AG04449 (cell line): ENCODE results near the gene NOL8.
A peak's percentile ranks its signal among the peaks of the same experiment; 100 is the strongest.

Experiments
- CTCF ChIA-PET: fragments of 350-600 bp; formaldehyde crosslinking; extraction: SDS; loops from one replicate; lab custom pipeline; 2021; ENCODE audit warnings: antibody characterized with exemption; lab: Yijun Ruan, JAX
- POLR2A ChIA-PET: fragments of 400-600, 350-600 bp; formaldehyde crosslinking; extraction: SDS; loops from one replicate; lab custom pipeline; 2020; ENCODE audit warnings: antibody characterized with exemption, inconsistent platforms; lab: Yijun Ruan, JAX
- DNase-seq: peaks from one replicate; pipeline ENCODE4 v3.0.0-alpha.2; 2010; ENCODE audit warnings: low read depth, low spot score
- H3K4me3 ChIP-seq: 2 replicates; pipeline ENCODE4 v1.5.1; 2011; ENCODE audit warnings: low read depth, mild to moderate bottlenecking, control low read depth, low read length
- TF ChIP-seq, protein P1 (sequence below): IDR thresholded peaks from one replicate; pipeline ENCODE4 v1.5.1; 2011; ENCODE audit warnings: mild to moderate bottlenecking, moderate library complexity, low read length, control low read depth, inconsistent platforms; ENCODE audit not compliant: insufficient read depth; ENCODE audit errors: missing control alignments

Gene NOL8

GRCh38 chr9:92325269-92325990 lies at the start of gene NOL8, which contains the start of gene CENPP:
Gene NOL8 (minus strand): TSS chr9:92325350. CDS start chr9:92324161, 1,189 bp downstream.
Gene CENPP (plus strand): TSS chr9:92325953.
- TF ChIP-seq, protein P1, sequence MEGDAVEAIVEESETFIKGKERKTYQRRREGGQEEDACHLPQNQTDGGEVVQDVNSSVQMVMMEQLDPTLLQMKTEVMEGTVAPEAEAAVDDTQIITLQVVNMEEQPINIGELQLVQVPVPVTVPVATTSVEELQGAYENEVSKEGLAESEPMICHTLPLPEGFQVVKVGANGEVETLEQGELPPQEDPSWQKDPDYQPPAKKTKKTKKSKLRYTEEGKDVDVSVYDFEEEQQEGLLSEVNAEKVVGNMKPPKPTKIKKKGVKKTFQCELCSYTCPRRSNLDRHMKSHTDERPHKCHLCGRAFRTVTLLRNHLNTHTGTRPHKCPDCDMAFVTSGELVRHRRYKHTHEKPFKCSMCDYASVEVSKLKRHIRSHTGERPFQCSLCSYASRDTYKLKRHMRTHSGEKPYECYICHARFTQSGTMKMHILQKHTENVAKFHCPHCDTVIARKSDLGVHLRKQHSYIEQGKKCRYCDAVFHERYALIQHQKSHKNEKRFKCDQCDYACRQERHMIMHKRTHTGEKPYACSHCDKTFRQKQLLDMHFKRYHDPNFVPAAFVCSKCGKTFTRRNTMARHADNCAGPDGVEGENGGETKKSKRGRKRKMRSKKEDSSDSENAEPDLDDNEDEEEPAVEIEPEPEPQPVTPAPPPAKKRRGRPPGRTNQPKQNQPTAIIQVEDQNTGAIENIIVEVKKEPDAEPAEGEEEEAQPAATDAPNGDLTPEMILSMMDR, result no peak
- ChIA-PET CTCF (interaction anchor here (0.8 to 12.2 kb wide), 9 partner anchors 18 to 466 kb away, joined by 3 to 120 read pairs (median 3); no protein-coding TSS in a partner anchor), POLR2A (interaction anchor here (0.7 to 1.1 kb wide), 4 partner anchors 9 to 282 kb away, joined by 3 read pairs; no protein-coding TSS in a partner anchor)
- peak; percentile 38 for DNase-seq
- peak within 1 kb of the TSS; percentile 90 for H3K4me3 ChIP-seq

DNA sequence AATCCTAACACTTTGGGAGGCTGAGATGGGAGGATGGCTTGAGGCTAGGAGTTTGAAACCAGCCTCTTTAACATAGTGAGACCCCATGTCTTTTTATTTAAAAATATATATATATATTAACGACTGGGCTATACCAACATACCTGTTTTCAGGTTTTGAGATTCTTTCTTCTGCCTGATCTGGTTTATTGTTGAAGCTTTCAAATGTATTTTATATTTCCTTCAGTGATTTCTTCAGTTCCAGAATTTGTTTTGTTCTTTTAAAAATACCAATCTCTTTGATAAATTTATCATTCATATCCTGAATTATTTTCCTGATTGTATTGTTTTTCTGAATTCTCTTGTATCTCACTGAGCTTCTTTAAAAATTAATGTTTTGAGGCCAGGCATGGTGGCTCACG lies 48.0 kb upstream of the NOL8 start:
- POLR2A ChIA-PET, result no interaction called here
- H3K4me3 ChIP-seq, result no peak overlapping the region
- TF ChIP-seq, protein P1, result no peak
- no peak for DNase-seq
- CTCF ChIA-PET, result no interaction called here

GRCh38 chr9:92369075-92369474 lies 43.9 kb upstream of the NOL8 start:
- DNase-seq, result no peak
- ChIA-PET POLR2A (interaction anchor here (0.6 kb wide), 1 partner anchor 156 kb away, joined by 3 read pairs; no protein-coding TSS in a partner anchor), CTCF (interaction anchor here (1.2 kb wide), 2 partner anchors 8 to 40 kb away, joined by 3 to 4 read pairs; no protein-coding TSS in a partner anchor)

DNA sequence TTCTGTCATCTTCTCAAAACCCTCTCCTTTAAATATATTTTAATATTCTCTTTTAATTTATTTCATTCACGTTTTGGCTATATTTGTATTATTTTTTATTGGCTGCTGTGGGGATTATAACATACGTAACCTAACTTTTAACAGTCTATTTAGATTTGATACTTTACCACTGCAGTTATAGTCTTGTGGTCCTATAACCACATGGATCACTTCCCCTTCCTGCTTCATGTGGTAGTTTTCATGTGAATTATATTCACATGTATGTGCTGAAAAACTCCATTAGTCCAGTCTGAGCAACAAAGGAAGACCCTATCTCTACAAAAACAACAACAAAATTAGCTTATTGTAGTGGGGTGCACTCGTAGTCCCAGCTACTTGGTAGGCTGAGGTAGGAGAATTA lies 34.9 kb upstream of the NOL8 start:
- DNase-seq, result no peak
- CTCF ChIA-PET, result interaction anchor here (1.2 kb wide), 1 partner anchor 9 kb away, joined by 3 read pairs; no protein-coding TSS in a partner anchor
- POLR2A ChIA-PET, result no interaction called here
- TF ChIP-seq, protein P1, result no peak
- H3K4me3 ChIP-seq, result no peak overlapping the region

More at GRCh38 chr9:92369075-92369474, 43.9 kb upstream of the NOL8 start:
- TF ChIP-seq, protein P1, result no peak
- H3K4me3 ChIP-seq, result no peak overlapping the region

- DNase-seq, result no peak
- CTCF ChIA-PET, result no interaction called here
- POLR2A ChIA-PET, result no interaction called here
- TF ChIP-seq, protein P1, result no peak
- no peak overlapping the region for H3K4me3 ChIP-seq
Observed at GRCh38 chr9:92359394-92359995, 34.3 kb upstream of the NOL8 start.

GRCh38 chr9:92353051-92353450 lies 27.9 kb upstream of the NOL8 start:
- TF ChIP-seq, protein P1, result no peak
- H3K4me3 ChIP-seq, result no peak overlapping the region
- POLR2A ChIA-PET, result no interaction called here
- DNase-seq, result no peak
- CTCF ChIA-PET, result no interaction called here
